ENCODE results near the gene OXGR1.
"Not testable (repeated sequence)": the region's sequence is repeated elsewhere in the genome, so short reads cannot be mapped to it uniquely, and the experiment has no call there.

OXGR1 gene

DNA sequence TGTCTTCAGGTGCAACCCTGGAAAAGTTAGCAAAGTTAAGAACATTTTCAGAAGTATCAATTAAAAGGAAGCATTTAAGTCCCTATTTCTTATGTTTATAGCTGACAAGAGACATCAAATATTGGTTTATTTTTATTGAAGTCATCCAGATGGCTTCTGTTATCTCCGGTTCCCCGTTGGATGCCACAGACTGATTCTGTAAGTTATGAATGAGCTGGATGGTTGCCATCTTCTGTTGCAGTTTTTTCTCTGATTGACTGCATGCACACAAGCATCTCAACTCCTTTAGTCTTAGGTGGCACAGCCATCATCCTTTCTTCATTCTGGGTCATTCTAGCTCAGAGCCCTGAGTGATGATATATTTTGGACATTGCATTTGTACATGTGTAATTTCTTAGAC, 10.6 kb upstream of the OXGR1 start:
- DNase-seq: no peak

GRCh38 chr13:97004096-97004876, 10.0 kb upstream of the OXGR1 start:
- no peak for DNase-seq

GRCh38 chr13:97003071-97003470, 8.8 kb upstream of the OXGR1 start:
- no peak for DNase-seq

GRCh38 chr13:97002581-97002980, 8.3 kb upstream of the OXGR1 start:
- no peak for DNase-seq

DNA sequence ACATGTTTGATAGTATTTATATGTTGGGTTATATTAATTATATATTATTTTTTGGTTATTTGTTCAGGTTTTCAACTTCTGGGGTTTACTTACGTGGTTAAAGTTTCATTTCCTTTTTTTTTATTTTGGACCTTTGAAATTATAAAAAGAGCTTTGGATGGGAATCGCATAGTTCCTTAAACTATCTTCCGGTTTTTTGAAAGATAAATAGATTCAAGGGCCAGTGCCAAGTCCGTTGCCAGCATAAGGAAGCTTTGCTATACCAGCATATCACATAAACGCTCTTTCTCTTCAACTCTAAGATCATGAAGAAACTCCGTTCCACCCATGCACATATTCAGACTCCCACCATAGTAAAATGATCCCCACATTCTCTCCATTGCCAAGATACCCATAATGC, 7.4 kb upstream of the OXGR1 start:
- peak; percentile 42 for DNase-seq

- DNase-seq: no peak
Measured at GRCh38 chr13:97000295-97000925, 6.1 kb upstream of the OXGR1 start.

DNA sequence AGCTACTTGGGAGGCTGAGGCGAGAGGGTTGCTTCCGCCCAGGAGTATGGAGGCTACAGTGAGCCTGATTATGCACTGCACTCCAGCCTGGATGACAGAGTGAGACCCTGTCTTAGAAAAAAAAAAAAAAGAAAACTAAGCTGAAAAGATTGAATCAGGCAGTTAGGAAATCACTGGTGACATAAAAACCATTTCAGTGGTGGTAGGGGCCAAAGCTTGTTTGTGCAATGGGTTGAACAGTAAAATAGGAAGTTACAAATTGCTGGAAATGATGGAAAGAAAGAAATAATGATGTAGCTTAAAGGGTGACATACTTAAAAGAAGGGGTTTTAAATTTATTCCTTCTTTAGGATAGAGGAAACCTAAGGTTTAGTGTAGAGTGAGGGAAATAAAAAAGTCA, 4.8 kb upstream of the OXGR1 start:
- no peak for DNase-seq

- no peak for DNase-seq
Measured at GRCh38 chr13:96998051-96998450, 3.8 kb upstream of the OXGR1 start.

- no peak for DNase-seq
Measured at GRCh38 chr13:96996886-96997285, 2.6 kb upstream of the OXGR1 start.

GRCh38 chr13:96996107-96996506, 1.8 kb upstream of the OXGR1 start:
- DNase-seq: no peak

DNA sequence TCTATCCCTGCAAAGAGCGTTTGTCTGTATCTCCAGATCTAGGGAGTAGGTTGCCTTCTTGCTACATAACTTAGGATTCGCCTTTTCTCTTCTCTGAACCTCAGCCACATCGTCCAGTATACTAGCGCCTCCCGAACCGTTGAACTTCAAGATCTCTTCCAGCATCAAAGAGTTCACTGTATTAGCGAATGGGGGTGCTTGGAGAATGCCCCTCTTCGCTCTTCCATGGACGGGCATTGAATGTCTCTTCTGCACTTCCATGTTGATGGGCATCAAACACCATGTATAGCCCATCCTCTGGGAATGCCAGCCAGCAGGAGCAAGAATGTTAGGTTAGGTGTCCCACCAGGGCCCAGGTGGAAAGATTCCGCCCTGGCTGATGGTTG, 575 bp upstream of the OXGR1 start:
- no peak for DNase-seq

DNA sequence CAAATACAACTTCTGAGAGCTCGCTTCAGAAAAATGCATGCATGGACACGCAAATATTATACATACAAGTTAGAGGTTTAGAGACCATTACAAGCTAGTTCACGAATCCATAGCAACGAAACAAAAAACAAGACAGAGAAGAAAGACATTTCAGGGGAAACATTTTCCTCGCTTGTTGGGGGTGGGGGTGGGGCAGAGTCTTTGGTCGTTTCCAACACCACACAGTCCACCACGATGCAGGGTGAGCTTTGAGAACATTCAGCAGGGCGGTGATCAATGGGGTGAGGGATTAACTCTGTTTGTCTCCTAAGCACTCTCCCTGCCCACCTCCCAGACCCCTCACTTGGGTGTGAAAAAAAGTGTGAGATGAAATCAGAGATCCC, 651 bp downstream of the OXGR1 start:
- DNase-seq: no peak

DNA sequence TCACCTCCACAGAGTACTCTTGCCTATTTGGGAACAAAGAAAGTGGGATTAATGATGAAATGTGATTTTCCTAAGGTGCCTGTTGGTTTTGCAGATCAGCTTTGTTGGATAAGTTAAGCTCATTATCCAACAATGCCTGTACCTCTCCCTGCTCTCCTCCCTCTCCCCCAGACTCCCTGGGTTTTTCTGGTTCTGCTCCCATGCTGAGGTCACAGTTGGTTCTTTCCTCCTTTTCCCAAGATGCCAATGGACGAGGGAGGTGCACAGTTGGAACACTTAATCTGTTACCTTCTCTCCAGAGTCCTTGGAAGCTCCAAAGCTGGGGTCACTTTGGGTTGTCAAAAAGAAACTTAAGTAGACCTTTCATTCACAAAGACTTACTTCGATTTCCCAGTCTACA, 1.6 kb downstream of the OXGR1 start:
- DNase-seq: no peak

- no peak for DNase-seq
Measured at GRCh38 chr13:96991072-96991471, 3.2 kb downstream of the OXGR1 start.

- no peak for DNase-seq
Measured at GRCh38 chr13:96988441-96988840, 5.8 kb downstream of the OXGR1 start.

DNA sequence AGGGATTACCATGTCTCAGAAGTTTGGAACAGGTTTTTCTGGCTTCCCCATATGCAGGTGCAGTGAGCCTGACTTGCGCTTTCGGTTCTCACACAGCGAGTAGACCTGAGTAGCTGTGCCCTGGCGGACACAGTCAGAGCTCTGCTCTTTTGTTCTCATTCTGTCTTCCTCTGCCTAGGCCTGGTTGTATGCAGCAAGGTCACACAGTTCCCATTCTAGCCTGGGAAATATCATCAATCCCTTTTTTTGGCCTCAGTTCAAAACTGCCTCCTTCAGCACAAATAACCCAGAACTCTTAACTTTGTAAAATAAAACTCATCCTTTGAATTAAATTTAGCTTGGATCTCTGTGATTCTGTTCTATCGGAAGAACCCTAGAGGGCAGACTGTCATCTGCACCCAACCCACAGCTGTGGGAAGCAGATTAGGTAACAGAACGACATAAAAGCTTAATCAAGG, 10.2 kb downstream of the OXGR1 start:
- no peak for DNase-seq

DNA sequence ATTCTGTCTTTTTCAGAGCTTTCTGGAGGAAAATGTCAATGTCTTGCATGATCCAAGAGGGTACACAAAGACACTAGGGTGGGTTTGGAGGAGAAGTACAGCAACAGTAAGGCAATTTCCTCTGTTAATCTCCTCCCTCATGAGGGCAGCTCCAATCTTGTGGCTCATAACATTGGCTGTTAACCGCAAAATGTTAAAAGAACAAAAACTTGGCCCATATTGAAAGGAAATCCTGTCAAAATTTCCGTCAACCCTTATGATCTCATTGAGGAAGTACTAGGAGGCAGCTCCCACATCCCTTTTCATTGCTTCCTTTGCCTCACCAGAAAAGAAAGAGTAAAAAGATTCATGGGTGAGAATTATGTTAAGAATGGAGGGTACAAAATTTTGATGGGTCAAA, 11.6 kb downstream of the OXGR1 start:
- peak; percentile 15 for DNase-seq

- not testable (repeated sequence) for DNase-seq
Measured at GRCh38 chr13:96979861-96980260, 14.4 kb downstream of the OXGR1 start.

DNA sequence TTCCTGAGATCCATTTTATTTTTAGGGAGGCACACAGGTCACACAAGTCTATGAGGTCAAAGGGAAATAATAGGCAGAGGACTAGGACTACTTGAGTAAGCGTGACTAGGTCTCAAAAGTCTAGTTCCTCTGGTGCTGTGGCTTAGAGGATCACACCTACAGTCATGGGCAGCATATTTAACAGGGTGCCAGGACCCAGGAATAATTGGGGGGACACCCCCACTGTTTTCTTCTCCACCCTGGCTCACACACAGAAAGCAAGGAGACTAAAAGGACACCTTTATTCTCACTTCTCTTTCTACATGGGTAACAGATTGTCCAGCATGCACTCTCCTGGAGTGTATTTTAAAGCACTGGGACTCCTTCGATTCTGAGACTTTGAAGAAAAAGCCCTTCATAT, 26.2 kb downstream of the OXGR1 start:
- no peak for DNase-seq

DNA sequence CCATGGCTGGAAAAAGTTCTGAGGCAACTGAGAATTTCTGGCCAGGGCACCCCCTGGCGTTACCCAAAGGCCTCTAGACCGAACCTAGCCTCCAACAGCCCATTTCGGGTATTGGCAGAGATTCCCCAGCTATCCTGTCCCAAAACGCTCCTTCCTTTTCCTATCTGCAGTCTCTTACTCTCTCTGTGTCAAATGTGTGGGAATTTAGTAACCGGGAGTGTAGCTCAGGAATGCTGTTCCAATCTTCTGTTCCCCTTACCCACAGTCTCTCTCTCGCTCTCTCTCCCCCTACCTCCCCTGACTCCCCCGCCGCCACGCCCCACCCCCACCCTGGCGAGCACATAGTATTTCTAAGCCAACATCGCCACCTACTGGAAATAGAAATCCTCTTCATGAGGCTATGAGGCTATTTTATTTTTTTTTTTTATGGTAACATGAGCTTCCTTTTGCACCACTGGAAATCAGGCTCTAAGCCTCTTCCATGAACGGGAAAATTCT, 27.0 kb downstream of the OXGR1 start:
- DNase-seq: no peak

DNA sequence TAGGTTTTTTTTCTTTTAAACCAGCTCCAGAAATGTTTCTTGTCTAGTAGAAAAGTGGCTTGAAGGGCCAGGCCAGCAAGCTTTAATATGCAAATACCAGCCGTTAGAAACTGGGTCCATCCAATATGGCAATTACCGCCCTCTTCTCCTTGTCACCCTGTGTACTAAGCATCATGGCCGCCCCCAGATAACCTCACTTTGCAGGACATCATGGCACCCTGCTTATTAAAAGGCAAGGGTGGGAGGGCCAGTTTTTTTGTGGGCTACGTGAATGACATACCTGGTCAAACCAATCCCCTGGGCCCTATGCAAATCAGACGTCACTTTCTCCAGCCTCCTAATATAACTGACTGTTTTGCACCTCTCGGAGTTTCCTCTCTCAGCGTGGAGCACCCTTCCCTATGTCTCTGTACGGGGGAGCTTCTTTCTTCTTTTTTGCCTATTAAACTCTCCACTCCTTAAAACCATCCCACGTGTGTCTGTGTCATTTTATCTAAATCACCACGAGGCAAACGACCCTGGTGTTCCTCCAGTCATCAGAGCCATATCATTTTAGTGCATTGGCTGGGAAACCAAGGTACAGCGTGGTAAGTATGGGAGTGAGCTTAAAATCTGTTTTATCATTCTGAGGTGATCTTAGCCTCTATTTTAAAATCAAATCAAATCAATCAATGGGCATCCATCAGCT, 27.7 kb downstream of the OXGR1 start:
- DNase-seq: no peak

- no peak for DNase-seq
Measured at GRCh38 chr13:96963786-96964475, 30.3 kb downstream of the OXGR1 start.

- DNase-seq: no peak
Measured at GRCh38 chr13:96960379-96960778, 33.9 kb downstream of the OXGR1 start.

Measured in SIG-M5 (cell line).